HUDEP-2 (cell line): Measurements from ENCODE around the gene FBN3.

Experiments
- DNase-seq, 76 experiments: peaks; one replicate each; lab custom pipeline; 2025; ENCODE audit not compliant: unreplicated experiment in 76 of 76; lab: John Stamatoyannopoulos, UW

FBN3 gene

GRCh38 chr19:8094336-8094735, 55.1 kb downstream of the FBN3 start:
- DNase-seq, result no peak

- DNase-seq, result no peak
These were observed 55.7 kb downstream of the FBN3 start for GRCh38 chr19:8093740-8094139.

- DNase-seq, result no peak
These were observed 58.4 kb downstream of the FBN3 start for GRCh38 chr19:8090950-8091349.

GRCh38 chr19:8089664-8090601, 59.5 kb downstream of the FBN3 start:
- DNase-seq, result no peak

- no peak for DNase-seq
These were observed 60.4 kb downstream of the FBN3 start for GRCh38 chr19:8088752-8089663.

- DNase-seq, result no peak
These were observed 61.5 kb downstream of the FBN3 start for GRCh38 chr19:8087876-8088275.

- no peak for DNase-seq
These were observed 62.5 kb downstream of the FBN3 start for GRCh38 chr19:8086849-8087248.

- no peak for DNase-seq
These were observed 63.6 kb downstream of the FBN3 start for GRCh38 chr19:8085598-8086408.

GRCh38 chr19:8084152-8084551, 65.2 kb downstream of the FBN3 start:
- DNase-seq, result no peak

GRCh38 chr19:8083141-8083540, 66.3 kb downstream of the FBN3 start:
- DNase-seq, result no peak

GRCh38 chr19:8081569-8082550, 67.5 kb downstream of the FBN3 start:
- no peak for DNase-seq

GRCh38 chr19:8080832-8081231, 68.6 kb downstream of the FBN3 start:
- no peak for DNase-seq

- DNase-seq, result no peak
These were observed 69.4 kb downstream of the FBN3 start for GRCh38 chr19:8079988-8080387.

GRCh38 chr19:8075158-8076074, 74.0 kb downstream of the FBN3 start:
- no peak for DNase-seq

- DNase-seq, result no peak
These were observed 74.9 kb downstream of the FBN3 start for GRCh38 chr19:8074501-8074900.

GRCh38 chr19:8071912-8072311, 77.5 kb downstream of the FBN3 start:
- no peak for DNase-seq

GRCh38 chr19:8069096-8069973, 80.1 kb downstream of the FBN3 start:
- DNase-seq, result peak in 46 of 76 experiments; percentile 8 to 72 (median 37)
